ENCODE data around the gene DCLRE1B. TPM values are rescaled to one million over a fixed set of nuclear protein-coding genes. Genes with fewer than 3 reads are reported as not detected.
A peak's percentile ranks its signal among the peaks of the same experiment; 100 is the strongest.

The DCLRE1B gene
- total RNA-seq, 1 donor from 2014 or later: 8.0 TPM

GRCh38 chr1:113905435-113905861 is 322 bp downstream of the DCLRE1B start:
- H3K27me3 Mint-ChIP-seq (ENCODE audit: insufficient read depth, low read depth): peaks cover 6% of the 10 kb centered on the region
- peaks cover 7% of the 10 kb centered on the region for H3K36me3 Mint-ChIP-seq
- H3K27ac Mint-ChIP-seq: peak overlapping the region; percentile 70
- no peaks in the 10 kb centered on the region for H3K9me3 ChIP-seq (ENCODE audit: low read depth)
- H3K4me2 ChIP-seq: peak overlapping the region; percentile 93
- peak overlapping the region; percentile 58 for H3K9ac ChIP-seq
- TF ChIP-seq, protein P1, sequence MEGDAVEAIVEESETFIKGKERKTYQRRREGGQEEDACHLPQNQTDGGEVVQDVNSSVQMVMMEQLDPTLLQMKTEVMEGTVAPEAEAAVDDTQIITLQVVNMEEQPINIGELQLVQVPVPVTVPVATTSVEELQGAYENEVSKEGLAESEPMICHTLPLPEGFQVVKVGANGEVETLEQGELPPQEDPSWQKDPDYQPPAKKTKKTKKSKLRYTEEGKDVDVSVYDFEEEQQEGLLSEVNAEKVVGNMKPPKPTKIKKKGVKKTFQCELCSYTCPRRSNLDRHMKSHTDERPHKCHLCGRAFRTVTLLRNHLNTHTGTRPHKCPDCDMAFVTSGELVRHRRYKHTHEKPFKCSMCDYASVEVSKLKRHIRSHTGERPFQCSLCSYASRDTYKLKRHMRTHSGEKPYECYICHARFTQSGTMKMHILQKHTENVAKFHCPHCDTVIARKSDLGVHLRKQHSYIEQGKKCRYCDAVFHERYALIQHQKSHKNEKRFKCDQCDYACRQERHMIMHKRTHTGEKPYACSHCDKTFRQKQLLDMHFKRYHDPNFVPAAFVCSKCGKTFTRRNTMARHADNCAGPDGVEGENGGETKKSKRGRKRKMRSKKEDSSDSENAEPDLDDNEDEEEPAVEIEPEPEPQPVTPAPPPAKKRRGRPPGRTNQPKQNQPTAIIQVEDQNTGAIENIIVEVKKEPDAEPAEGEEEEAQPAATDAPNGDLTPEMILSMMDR (IDR thresholded peaks at IDR 0.05): no peak
- no peak for TF ChIP-seq EZH2phosphoT487 (IDR thresholded peaks at IDR 0.05)
- TF ChIP-seq EZH2 (IDR thresholded peaks at IDR 0.05): no peak
- H3K4me3 Mint-ChIP-seq: peak overlapping the region; percentile 97
- no peaks in the 10 kb centered on the region for H4K20me1 ChIP-seq (ENCODE audit: low read depth)
- H2AFZ ChIP-seq (replicated peaks): peak overlapping the region; percentile 97
- no peaks in the 10 kb centered on the region for H3K36me3 ChIP-seq
- H3K4me3 ChIP-seq: peak overlapping the region; percentile 78
- peaks cover 27% of the 10 kb centered on the region for H3K79me2 ChIP-seq (ENCODE audit: low read depth)
- peak; percentile 63 for DNase-seq (ENCODE audit: low spot score)
- H3K27me3 ChIP-seq: no peaks in the 10 kb centered on the region
- H3F3A ChIP-seq (ENCODE audit: low read depth): peaks cover 17% of the 10 kb centered on the region
- H3K4me1 Mint-ChIP-seq: peaks cover 19% of the 10 kb centered on the region
- peak overlapping the region; percentile 43 for H3K27ac ChIP-seq
- H3K9me3 Mint-ChIP-seq: no peaks in the 10 kb centered on the region
- H3K4me1 ChIP-seq: peaks cover 9% of the 10 kb centered on the region

- H3K4me1 Mint-ChIP-seq: peaks cover 3% of the 10 kb centered on the region
- H3K9ac ChIP-seq: no peak overlapping the region
- no peaks in the 10 kb centered on the region for H3K79me2 ChIP-seq (ENCODE audit: low read depth)
- H3K9me3 Mint-ChIP-seq: no peaks in the 10 kb centered on the region
- H3K27me3 ChIP-seq: no peaks in the 10 kb centered on the region
- H3K4me2 ChIP-seq: no peak overlapping the region
- TF ChIP-seq EZH2phosphoT487 (IDR thresholded peaks at IDR 0.05) (no peak), EZH2 (IDR thresholded peaks at IDR 0.05) (no peak)
- TF ChIP-seq, protein P1 (IDR thresholded peaks at IDR 0.05): no peak
- H3K4me3 Mint-ChIP-seq: no peak overlapping the region
- no peak overlapping the region for H2AFZ ChIP-seq (replicated peaks)
- H3K27me3 Mint-ChIP-seq (ENCODE audit: insufficient read depth, low read depth): peaks cover 2% of the 10 kb centered on the region
- no peak overlapping the region for H3K27ac ChIP-seq
- no peak overlapping the region for H3K27ac Mint-ChIP-seq
- H3K36me3 ChIP-seq: peaks cover 4% of the 10 kb centered on the region
- H3K4me3 ChIP-seq: no peak overlapping the region
- peaks cover 10% of the 10 kb centered on the region for H3K36me3 Mint-ChIP-seq
- no peak for DNase-seq (ENCODE audit: low spot score)
- H3F3A ChIP-seq (ENCODE audit: low read depth): peaks cover 6% of the 10 kb centered on the region
- no peaks in the 10 kb centered on the region for H4K20me1 ChIP-seq (ENCODE audit: low read depth)
- peaks cover 8% of the 10 kb centered on the region for H3K4me1 ChIP-seq
- no peaks in the 10 kb centered on the region for H3K9me3 ChIP-seq (ENCODE audit: low read depth)
Observed at GRCh38 chr1:113912594-113913311, 7.6 kb downstream of the DCLRE1B start.

GRCh38 chr1:113913312-113913668 is 8.2 kb downstream of the DCLRE1B start:
- no peak for DNase-seq (ENCODE audit: low spot score)
- TF ChIP-seq, protein P1 (IDR thresholded peaks at IDR 0.05): no peak
- TF ChIP-seq EZH2 (IDR thresholded peaks at IDR 0.05) (no peak), EZH2phosphoT487 (IDR thresholded peaks at IDR 0.05) (no peak)
- H3K4me1 Mint-ChIP-seq: no peaks in the 10 kb centered on the region
- Histone ChIP-seq H3K4me1 (peaks cover 8% of the 10 kb centered on the region), H3K9me3 (ENCODE audit: low read depth) (no peaks in the 10 kb centered on the region), H3K27me3 (no peaks in the 10 kb centered on the region), H3K4me3 (no peak overlapping the region), H3F3A (ENCODE audit: low read depth) (peaks cover 6% of the 10 kb centered on the region), H3K4me2 (no peak overlapping the region), H4K20me1 (ENCODE audit: low read depth) (no peaks in the 10 kb centered on the region), H3K27ac (no peak overlapping the region), H3K36me3 (peaks cover 4% of the 10 kb centered on the region), H3K79me2 (ENCODE audit: low read depth) (no peaks in the 10 kb centered on the region), H3K9ac (no peak overlapping the region), H2AFZ (replicated peaks) (no peak overlapping the region)
- H3K9me3 Mint-ChIP-seq: no peaks in the 10 kb centered on the region
- peaks cover 10% of the 10 kb centered on the region for H3K36me3 Mint-ChIP-seq
- H3K27me3 Mint-ChIP-seq (ENCODE audit: insufficient read depth, low read depth): peaks cover 2% of the 10 kb centered on the region
- H3K4me3 Mint-ChIP-seq: no peak overlapping the region
- no peak overlapping the region for H3K27ac Mint-ChIP-seq
